AG09319 (cell line): Measurements from ENCODE around the gene GBP2.

Source experiments
- DNase-seq: peaks from one replicate; pipeline ENCODE4 v3.0.0-alpha.2; 2010; ENCODE audit warnings: low read depth; ENCODE audit errors: extremely low read depth
- CTCF ChIP-seq: IDR thresholded peaks from 2 replicates; pipeline ENCODE4 v1.5.1; 2011; ENCODE audit warnings: low read depth, mild to moderate bottlenecking, inconsistent platforms, low read length, moderate library complexity

GBP2 gene

GRCh38 chr1:89100412-89100811, 25.5 kb downstream of the GBP2 start:
- no peak for DNase-seq
- no peak for TF ChIP-seq CTCF

GRCh38 chr1:89098857-89099256, 27.1 kb downstream of the GBP2 start:
- no peak for DNase-seq
- no peak for TF ChIP-seq CTCF

- no peak for DNase-seq
- no peak for TF ChIP-seq CTCF
Observed at GRCh38 chr1:89095737-89096136, 30.2 kb downstream of the GBP2 start.

- DNase-seq: no peak
- TF ChIP-seq CTCF: no peak
Observed at GRCh38 chr1:89089962-89090361, 36.0 kb downstream of the GBP2 start.

- no peak for TF ChIP-seq CTCF
- no peak for DNase-seq
Observed at GRCh38 chr1:89088572-89088971, 37.3 kb downstream of the GBP2 start.

GRCh38 chr1:89087241-89087640, 38.7 kb downstream of the GBP2 start:
- DNase-seq: no peak
- TF ChIP-seq CTCF: no peak

- no peak for DNase-seq
- TF ChIP-seq CTCF: peak; percentile 57
Observed at GRCh38 chr1:89085781-89086180, 40.1 kb downstream of the GBP2 start.
